HPDE6-E6E7 (cell line): ENCODE data around the gene TSPAN19.
"Not testable (repeated sequence)": the region's sequence is repeated elsewhere in the genome, so short reads cannot be mapped to it uniquely, and the experiment has no call there.

ENCODE experiments used
- DNase-seq: peaks from one replicate; pipeline ENCODE4 v3.0.0; 2011; ENCODE audit warnings: missing footprints; ENCODE audit errors: extremely low spot score

The TSPAN19 gene

DNA sequence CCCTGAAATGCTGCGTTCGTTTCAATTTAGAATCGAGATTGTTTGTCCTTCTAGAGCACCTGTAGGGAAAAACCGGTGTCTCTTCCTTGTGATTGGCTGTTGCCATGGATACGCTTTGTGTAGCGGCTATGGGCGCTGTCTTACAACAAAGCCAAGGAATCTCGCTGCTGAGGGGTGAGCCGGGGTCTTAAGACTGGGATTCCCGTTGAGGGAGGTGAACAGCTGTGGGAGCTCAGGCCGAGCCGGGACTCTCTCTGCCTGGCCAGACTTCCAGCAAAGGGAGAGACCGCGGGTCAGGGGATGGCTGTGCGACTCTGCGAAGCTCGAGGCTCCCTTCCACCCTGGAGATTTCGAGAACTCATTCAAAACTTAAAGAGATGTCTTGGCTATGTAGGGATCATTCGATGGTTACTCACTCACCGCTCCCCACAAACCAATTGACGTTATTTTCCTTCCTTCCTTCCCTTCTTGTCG, at the start of gene TSPAN19, which contains the start of gene LRRIQ1:
Gene TSPAN19 (minus strand): TSS at position 44 of the 474 bp plus-strand sequence. CDS start 6,331 bp downstream, outside the sequence.
Gene LRRIQ1 (plus strand): TSS at position 118 of the 474 bp plus-strand sequence. CDS start 1,826 bp downstream, outside the sequence.
- peak; percentile 73 for DNase-seq

DNA sequence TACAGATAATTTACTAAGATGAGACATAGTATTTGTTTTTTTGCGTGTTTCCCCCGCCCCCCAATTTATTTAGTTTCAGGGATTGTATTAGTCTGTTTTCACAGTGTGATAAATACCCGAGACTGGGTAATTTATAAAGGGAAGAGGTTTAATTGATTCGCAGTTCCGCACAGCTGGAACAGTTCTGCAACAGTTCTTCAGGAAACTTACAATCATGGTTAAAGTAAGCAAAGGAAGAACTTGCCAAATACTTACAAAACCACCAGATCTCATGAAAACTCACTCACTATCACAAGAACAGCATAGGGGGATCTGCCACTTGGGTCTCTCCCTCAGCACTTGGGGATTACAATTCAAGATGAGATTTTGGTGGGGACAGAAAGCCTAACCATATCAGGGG, 49.0 kb upstream of the TSPAN19 start:
- no peak for DNase-seq

DNA sequence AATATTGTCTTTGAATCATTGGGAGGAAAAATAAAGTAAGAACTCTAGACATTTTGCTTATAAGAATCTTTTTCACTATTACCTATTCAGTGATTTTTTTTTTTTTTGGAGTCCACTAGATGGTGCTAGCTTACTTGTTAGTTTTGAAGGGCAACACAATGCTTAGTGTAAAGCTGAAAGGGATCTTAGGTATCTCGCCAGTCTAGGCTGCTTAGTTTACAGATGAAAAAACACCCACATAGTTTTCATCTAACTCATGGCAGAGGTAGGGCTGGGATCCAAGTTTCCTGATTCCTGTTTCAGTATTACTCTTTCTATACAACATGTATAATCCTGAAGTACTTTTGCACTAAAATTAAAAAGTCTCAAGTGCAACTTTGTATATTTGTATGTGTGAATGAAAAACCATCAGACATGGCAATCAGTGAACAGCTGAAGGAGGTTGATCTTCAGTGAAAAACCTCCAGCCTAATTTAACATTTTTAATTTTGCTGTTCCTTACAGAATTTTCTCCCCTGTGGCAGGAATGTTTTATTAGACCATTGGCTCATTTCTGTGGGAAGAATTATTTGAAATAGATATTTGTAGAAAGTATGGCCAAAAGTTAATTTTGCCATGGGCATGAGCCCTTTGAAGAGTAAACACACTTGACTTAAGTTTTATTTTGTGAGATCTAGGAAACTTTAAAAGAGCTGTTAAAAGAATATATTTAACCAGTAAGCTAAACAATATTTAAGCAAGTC, 40.8 kb upstream of the TSPAN19 start:
- peak; percentile 87 for DNase-seq

DNA sequence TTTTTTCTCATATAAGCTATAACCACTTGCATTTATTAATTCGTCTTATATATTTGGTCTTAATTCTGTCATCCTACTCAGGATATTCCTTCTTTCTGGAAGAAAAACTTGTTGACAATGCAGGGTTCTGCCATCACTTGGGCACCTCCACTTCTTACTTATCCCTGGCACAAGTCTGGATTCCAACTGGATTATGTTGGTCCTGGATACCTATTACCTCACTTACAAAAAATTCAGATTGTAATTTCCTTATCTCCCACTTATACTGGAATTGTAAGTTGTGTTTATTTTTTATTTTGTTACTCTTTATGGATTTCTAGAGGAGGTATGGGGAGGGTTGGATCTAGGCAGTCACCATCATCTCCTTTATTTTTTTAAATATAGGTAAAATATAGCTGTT, 36.7 kb upstream of the TSPAN19 start:
- no peak for DNase-seq

DNA sequence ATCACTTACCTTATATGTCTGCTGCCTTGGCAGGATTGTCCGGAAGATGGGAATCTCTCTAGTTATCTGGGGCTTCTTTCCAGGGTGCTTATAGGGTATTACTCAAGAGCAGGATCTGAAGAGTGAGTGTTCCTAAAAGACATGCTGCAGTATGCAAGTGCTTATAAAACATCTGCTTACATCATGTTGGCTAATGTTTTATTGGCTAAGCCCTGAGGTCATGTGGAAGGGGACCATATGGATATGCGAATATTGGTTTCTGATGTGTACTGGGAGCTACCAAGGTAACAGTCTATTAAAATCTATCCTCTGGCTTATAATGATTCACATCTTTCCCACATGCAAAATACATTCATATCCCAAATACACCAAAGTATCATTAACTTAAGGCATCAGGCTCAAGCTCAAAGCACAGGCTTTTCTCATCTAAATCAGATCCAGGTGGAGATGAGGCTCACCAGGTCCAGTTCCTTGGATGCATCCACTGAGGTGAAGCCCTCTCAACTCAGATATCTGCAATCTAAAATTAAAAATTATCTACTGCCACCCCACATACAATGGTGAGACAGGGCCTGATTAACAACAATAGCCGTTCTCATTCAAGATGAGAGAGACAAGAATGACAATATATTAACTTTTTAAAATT, 29.9 kb upstream of the TSPAN19 start:
- DNase-seq: no peak

DNA sequence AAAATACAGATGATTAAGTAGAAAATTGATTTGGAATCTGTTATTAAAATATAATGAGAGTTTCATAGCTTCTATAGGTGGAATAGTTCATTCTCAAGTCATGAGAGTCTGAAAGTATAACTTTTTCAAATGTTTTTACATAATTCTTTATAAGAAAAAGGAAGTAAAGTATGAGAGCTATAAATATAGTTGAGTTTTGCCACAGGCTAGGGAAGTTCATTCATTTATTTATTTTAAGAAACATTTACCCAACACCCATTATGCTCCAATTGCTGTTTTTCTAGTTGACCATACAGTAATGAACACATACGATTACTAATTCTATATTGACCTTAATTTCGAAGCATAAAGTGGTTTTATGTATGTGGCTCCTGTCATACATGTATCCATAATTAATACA, 24.8 kb upstream of the TSPAN19 start:
- DNase-seq: no peak

DNA sequence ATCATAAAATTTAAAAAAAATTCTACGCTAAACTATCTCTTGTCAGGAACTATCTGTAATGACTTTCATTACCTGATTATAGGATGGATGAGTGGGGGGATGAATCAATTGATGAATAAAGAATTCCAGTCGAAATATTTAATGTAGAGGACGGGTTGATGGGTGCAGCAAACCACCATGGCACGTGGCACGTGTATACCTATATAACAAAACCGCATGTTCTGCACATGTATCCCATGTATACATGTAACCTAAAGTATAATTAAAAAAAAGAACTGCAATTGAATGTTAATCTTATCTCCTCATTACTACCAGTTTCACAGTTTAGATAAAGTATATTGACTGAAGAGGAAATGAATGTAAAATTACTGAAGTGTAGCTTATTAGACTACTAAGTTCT, 23.5 kb upstream of the TSPAN19 start:
- no peak for DNase-seq

DNA sequence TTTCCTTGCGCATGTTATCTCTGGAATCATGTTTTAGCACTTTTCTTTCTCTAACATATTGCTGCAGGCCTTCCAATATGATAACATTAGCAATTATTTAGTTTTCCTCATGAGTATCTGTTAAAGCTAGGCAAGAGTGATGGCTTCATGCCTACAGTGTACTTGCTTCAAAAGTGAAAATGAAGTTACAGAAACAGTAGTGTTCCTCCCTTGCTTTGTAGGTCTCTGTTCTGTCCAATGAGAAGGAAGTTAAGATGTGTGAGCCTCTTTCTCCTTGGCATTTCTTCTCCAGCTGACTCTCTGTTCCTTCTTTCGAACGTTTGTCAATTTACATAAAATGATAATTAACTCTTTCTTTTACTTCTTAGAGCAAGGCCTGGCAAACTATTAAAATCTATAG, 22.3 kb upstream of the TSPAN19 start:
- no peak for DNase-seq

DNA sequence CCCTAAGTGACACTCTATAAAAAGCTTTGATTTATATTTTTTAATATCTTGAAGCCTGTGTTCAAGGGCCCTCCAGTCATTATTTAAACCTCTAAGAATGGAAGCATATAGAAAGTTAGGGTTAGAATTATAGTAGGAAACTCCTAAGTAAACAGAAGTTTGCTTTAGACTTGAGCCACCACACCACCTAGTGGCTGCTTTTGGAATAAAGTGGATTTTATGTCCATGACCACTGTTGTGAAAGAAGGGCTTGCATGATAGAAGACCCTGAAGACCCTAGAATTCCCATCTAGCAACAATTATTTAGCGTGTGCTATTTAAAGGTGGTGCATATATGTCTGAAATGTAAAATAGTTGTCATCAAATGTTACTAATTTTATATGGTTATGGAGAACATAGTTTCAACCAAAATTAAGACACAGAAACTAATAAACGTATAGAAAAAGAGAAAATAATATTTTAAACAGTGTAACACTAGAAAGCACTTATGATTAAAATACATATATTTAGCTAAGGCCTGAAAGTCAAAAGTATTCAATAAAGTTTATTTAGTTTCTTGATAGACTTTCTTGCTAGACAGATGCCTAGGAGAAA, 21.4 kb upstream of the TSPAN19 start:
- no peak for DNase-seq

DNA sequence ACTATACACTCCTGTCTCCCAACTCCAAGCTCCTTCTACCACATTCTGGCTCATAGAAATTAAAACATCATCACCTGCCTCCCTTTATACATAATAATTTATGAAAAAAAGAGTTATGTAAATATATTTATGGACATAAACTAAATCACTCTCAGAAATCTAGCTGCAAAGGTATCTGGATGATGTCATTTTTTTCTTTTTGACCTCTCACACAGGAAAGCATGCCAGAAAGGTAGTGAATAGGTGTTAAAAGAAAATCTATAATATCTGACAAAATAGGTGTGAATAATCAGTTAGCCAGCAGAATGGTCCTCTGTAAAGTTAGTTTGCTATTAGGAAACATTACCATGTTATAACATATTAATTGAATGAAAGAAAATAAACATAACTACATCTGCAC, 7.8 kb upstream of the TSPAN19 start:
- no peak for DNase-seq

DNA sequence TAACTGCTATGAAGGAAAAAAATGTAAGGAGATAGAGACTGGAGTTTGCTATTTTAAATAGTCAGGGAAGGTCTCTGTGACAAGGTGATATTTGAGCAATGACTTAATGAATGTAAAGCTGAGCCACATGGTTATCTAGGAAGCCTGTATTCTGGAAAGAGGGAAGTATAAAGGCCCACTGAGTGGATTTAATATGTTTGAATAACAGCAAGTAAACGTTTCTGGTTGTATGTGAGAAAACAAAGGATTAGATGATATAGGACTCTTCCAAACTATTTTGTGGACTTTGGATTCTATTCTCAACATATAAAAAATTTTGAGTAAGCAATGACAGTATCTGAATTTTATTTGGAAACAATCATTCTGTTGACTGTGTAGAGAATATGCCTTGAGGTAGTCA, 5.3 kb upstream of the TSPAN19 start:
- DNase-seq: no peak

DNA sequence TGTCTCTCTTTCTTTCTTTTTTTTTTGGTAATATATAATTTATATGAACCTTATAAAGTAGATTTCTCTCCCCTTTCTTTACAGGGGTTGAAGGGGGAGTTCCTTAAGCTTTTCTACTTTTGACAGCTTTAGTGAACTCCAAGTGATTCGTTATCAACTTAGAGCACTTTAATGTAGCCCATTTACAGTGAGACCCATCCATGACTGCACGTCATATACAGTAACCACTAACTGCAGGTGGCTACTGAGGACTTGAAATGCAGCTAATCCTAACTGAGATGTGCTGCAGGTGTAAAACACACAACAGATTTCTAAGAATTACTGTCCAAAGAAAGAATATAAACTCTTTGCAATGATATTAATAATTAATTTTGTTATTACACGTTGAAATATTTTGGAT, 656 bp upstream of the TSPAN19 start:
- DNase-seq: no peak

DNA sequence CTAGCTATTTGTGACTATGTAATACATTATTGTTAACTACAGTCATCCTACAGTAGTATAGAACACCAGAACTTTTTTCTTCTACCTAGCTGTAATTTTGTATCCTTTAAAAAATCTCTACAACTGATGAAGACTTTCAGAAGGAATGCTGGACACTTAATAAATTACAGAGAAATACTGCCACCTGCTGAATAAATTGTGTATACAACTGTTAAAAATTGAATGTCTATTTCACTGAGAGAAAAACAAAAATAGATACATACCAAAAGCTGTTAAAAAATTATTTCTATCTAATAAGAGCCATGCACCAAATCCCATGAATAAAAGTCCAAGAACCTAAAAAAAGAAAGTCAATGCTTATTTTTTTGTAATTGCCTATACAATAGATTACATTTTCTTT, 6.6 kb downstream of the TSPAN19 start:
- DNase-seq: peak; percentile 4

DNA sequence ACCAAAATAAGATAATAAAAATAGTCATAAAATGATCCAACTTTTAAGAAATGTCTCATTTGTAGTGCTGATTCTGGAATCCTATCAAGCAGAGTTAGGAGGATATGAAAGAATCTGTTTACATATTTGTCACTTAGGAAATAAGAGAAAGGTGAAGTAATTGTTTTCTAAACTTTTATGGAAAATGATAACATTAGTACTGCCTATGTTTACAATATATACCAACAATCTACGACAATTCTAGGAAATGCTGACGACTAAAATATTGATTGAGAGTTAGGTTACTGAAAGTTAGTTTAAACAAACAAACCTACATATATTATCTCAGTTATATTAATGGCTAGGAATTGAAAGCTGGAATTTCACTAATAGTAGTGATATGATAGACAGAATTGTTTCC, 18.0 kb downstream of the TSPAN19 start:
- DNase-seq: no peak

DNA sequence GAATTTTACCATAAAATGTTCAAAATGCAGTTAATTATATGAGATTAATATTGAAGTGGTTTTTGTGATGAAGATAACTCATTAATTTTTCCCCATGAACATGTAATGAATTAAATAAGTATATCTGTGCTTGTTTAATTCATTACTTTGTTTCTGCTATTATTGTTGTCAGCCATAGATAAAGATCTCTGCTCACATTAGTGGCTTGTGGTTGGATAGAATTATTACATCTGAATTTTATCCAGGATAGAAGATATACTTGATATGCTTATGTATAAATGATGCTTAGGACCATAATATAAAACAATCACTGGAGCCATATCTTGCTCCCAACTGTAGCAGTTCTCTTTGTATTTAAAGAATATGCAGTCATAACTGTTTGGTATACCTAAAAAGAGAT, 18.5 kb downstream of the TSPAN19 start:
- no peak for DNase-seq

DNA sequence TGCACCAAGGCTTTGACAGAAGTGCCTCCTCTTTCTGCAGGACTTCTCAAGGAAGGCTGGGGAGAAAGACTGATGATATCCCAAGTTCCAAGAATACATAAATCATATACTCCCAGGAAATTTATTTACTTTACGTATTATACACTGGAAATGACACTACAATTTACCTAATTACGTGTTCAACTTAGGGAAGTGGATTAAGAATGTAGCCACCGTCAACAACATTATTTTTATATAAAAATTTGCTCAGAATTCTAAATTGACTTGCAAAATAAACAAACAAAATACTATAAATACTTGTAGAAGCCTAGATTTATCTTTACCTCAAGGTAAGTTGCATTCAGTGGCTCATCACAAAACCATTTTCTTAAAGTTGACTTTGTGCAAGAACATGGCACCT, 18.9 kb downstream of the TSPAN19 start:
- DNase-seq: no peak

DNA sequence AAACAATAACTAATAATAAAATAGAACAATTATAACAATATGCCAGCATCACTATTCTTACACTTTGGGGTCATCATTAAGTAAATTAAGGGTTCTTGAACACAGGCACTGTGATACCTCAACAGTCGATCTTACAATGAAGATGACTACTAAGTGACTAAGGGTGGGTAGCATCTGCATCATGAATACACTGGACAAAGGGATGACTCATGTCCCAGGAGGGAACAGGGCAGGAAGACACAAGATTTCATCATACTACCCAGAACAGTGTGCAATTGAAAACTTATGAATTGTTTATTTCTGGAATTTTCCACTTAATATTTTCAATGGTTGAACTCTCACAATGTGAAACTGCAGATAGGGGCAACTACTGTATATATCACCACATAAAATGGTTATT, 19.7 kb downstream of the TSPAN19 start:
- peak; percentile 71 for DNase-seq

DNA sequence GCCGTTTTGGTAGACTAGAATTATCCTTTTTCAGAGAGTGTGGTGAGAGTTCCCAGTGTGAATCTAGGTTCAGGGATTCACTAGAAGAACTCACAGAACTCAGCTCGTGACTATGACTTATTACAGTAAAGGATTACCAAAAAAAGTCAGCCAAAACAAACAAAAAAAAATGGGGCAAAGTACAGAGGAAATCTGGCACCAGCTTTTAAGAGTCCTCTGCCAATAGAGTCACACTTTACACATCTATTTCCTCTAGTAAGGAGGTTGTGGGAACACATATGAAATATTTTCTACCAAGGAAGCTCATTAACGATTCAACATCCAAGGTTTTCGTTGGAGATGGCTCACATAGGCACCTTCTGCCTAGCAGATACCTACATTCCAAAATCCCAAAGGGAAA, 28.2 kb downstream of the TSPAN19 start:
- no peak for DNase-seq

DNA sequence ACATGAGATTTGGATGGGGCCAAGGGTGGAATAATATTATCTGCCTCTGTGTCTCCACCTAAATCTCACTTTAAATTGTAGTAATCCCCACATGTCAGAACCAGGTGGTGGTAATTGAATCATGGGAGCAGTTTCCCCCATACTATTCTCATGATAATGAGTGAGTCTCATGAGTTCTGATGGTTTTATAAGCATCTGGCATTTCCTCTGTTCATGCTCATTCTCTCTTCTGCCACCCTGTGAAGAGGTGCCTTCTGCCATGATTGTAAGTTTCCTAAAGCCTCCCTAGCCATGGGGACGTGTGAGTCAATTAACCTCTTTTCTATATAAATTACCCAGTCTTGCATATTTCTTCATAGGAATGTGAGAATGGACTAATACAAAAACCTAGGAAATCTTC, 29.9 kb downstream of the TSPAN19 start:
- DNase-seq: no peak

DNA sequence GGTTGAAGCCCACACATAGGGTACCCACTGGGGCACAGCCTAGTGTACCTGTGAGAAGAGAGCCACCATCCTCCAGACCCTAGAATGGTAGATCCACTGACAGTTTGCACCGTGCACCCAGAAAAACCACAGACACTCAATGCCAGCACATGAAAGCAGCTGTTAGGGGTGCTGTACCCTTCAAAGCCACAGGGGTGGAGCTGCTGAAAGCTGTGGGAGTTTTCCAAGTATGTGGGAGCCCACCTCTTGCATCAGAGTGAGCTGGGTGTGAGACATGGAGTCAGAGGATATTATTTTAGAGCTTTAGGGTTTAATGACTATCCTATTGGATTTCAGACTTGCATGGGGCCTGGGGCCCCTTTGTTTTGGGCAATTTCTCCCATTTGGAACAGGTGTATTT, 30.5 kb downstream of the TSPAN19 start:
- DNase-seq: no peak

DNA sequence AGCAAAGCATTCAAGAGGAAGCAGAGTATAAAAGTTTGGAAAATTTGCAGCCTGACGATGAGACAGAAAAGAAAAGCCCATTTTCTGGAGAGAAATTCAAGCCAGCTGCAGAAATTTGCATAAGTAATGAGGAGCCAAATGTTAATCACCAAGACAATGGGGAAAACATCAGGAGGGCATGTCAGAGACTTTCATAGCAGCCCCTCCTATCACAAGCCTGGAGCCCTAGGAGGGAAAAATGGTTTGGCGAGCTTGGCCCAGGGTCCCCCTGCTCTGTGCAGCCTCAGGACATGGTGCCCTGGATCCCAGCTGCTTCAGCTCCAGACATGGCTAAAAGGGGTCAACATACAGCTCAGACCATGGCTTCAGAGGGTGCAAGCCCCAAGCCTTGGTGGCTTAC, 31.0 kb downstream of the TSPAN19 start:
- not testable (repeated sequence) for DNase-seq

DNA sequence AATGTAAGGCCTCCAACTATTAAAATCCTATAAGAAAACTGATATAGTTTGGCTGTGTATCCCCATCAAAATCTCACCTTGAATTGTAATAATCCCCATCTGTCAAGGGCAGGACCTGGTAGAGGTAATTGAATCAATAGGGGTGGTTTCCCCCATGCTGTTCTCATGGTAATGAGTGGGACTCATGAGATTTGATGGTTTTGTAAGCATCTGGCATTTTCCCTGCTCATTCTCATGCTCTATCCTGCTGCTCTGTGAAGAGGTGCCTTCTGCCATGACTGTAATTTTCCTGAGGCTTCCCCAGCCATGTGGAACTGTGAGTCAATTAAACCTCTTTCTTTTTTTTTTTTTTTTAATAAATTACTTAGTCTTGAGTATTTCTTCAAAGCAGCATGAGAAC, 31.9 kb downstream of the TSPAN19 start:
- DNase-seq: no peak

DNA sequence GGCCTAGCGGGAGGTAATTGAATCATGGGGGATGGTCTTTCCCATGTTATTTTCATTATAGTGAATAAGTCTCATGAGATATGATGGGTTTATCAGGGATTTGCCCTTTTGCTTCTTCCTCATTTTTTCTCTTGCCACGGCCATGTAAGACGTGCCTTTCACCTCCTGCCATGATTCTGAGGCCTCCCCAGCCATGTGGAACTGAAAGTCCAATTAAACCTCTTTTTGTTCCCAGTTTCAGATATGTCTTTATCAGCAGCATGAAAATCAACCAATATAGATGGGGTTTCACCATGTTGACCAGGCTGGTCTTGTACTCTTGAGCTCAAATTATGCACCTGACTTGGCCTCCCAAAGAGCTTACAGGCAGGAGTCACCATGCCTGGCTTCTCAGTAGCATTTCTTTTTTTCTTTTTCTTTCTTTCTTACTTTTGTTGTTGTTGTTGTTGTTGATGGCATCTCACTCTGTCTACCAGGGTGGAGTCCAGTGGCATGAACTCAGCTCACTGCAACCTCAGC, 33.2 kb downstream of the TSPAN19 start:
- DNase-seq: no peak
